Lower leg skin (tissue), 3 donors: ENCODE results near the gene THBS1.

ENCODE experiments used
- POLR2A ChIP-seq, 2 donors: fragments of 450-650 bp; IDR thresholded peaks; one replicate each; pipeline ENCODE4 v1.6.1; 2016 to 2017; ENCODE audit warnings: antibody characterized with exemption in 2 of 2, mild to moderate bottlenecking in 1 of 2, moderate library complexity in 1 of 2
- TF ChIP-seq, protein P1 (sequence below), 3 donors: fragments of 450-650 bp; IDR thresholded peaks; one replicate each; pipeline ENCODE4 v1.5.1; 2016; ENCODE audit warnings: antibody characterized with exemption in 3 of 3, mild to moderate bottlenecking in 3 of 3, moderate library complexity in 2 of 3

DNA sequence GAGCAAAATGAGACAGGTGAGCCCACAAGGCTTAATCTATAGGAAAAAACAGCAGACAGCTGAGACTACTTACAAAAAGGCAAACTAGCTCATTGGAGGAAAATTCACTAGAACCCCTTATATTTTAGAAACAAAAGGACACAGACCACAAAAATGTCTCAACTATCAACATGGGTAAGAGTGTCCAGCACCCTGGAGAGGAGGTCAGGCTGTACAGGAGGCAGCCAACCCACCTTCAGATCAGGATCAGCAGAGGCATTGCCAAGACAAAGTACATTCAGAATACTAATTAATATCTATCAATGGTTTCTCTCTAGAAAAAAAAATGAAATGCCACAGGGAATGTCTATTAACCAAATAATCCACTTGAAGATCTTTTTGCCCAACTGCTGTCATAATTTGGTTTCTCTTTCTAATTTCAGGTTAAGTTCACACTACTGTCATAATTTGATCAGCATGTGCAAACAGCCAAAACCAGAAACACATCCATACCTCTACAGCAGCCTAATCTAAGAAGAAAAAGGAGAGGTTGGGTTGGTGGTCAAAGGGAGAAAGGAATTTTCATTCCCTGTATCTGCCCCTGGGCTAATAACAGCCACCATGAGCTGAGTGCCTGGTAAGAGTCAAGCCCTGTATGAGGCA is 26.0 kb upstream of the THBS1 start:
- TF ChIP-seq, protein P1, sequence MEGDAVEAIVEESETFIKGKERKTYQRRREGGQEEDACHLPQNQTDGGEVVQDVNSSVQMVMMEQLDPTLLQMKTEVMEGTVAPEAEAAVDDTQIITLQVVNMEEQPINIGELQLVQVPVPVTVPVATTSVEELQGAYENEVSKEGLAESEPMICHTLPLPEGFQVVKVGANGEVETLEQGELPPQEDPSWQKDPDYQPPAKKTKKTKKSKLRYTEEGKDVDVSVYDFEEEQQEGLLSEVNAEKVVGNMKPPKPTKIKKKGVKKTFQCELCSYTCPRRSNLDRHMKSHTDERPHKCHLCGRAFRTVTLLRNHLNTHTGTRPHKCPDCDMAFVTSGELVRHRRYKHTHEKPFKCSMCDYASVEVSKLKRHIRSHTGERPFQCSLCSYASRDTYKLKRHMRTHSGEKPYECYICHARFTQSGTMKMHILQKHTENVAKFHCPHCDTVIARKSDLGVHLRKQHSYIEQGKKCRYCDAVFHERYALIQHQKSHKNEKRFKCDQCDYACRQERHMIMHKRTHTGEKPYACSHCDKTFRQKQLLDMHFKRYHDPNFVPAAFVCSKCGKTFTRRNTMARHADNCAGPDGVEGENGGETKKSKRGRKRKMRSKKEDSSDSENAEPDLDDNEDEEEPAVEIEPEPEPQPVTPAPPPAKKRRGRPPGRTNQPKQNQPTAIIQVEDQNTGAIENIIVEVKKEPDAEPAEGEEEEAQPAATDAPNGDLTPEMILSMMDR (IDR thresholded peaks at IDR 0.05), result no peak
- no peak for TF ChIP-seq POLR2A (IDR thresholded peaks at IDR 0.05)
